Thoracic aorta (tissue), 2 donors: ENCODE measurements around the gene MEOX1. TPM values are rescaled to one million over a fixed set of nuclear protein-coding genes. Genes with fewer than 3 reads are reported as not detected.

Experiments used
- ATAC-seq: fragments of 150-250 bp; one replicate; pipeline ENCODE4 v1.8.0; 2017; ENCODE audit warnings: low read depth; ENCODE audit not compliant: insufficient number of reproducible peaks, low FRiP score
- DNase-seq: peaks from one replicate; pipeline ENCODE4 v3.0.0-alpha.2; 2020; ENCODE audit warnings: low spot score
- H3K27ac ChIP-seq, 2 donors: fragments of 200-600 bp; sonication (generic); 1 replicate in 1 of 2; 2 replicates in 1 of 2; pipeline ENCODE4 v1.5.1; 2016; ENCODE audit warnings: mild to moderate bottlenecking in 2 of 2, moderate library complexity in 2 of 2
- H3K27me3 ChIP-seq: fragments of 200-600 bp; sonication (generic); replicated peaks from 2 replicates; pipeline ENCODE4 v1.6.0; 2016; ENCODE audit warnings: mild to moderate bottlenecking; ENCODE audit not compliant: insufficient read depth
- H3K36me3 ChIP-seq: fragments of 200-600 bp; sonication (generic); one replicate; pipeline ENCODE4 v1.5.1; 2016
- H3K4me1 ChIP-seq, 2 donors: fragments of 200-600 bp; sonication (generic); 1 replicate in 1 of 2; 2 replicates in 1 of 2; pipeline versions ENCODE4 v1.5.1 to v1.6.0; 2016; ENCODE audit warnings: low read depth in 2 of 2, mild to moderate bottlenecking in 1 of 2; ENCODE audit not compliant: control insufficient read depth in 1 of 2
- H3K4me3 ChIP-seq: fragments of 200-600 bp; sonication (generic); 2 replicates; pipeline ENCODE4 v1.5.1; 2016; ENCODE audit warnings: mild to moderate bottlenecking
- H3K9me3 ChIP-seq: fragments of 200-600 bp; sonication (generic); 2 replicates; pipeline ENCODE4 v1.5.1; 2016
- total RNA-seq, 2 donors: library from RNA; depleted of rRNA; stranded (reverse); fragments of >200 nt; gene quantifications; one replicate each; pipeline versions ENCODE4 v1.1.0 to v1.2.3, GENCODE V29; 2016
- TF ChIP-seq, protein P1 (sequence below): fragments of 200-600 bp; sonication (generic); IDR thresholded peaks from one replicate; pipeline ENCODE4 v1.5.1; 2019; ENCODE audit warnings: antibody characterized with exemption

The MEOX1 gene
- total RNA-seq, 2 donors from 2014 or later, result 3.0 to 5.4 TPM

DNA sequence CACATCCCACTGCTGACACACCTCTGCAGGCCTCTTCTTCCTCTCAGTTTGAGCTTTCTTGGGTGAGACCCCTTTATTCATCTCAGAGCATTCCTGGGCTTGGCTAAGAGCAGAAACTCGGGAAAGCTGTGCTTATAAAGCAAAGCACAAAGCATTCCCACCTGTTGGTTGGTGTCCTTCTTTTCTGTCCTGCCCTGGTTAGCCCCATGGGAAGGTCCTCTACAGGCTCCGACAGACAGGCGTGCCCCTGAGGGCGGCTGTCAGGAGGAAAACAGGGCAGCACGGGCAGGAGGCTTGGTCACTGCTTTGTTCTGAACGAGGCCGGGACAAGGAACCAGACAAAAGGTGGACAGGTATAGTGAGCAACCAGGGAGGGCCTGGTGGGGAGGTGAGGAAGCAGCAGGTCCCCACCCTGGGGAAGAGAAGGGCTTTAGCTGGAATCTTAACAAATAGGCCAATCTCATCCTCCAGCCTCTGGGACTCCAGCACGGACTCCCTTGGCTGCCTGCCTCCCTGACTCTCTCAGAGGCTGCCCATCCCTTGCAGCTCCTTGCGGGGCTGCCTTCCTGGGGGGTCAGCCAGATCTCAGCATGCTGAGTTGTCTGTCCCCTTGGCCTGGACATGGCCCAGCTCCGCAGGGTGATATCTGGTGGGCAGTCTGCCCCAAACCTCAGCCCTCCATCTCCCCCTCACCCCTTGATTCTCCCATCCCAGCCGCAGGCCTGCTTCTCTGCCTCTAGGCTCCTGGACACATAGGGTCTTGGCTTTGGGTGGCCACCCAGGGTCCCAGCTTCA is 1.7 kb downstream of the MEOX1 start:
- Histone ChIP-seq H3K27ac (no peak overlapping the region), H3K9me3 (no peaks in the 10 kb centered on the region), H3K27me3 (no peaks in the 10 kb centered on the region), H3K4me1 (peaks cover 9 to 17% of the 10 kb centered on the region in 2 donors), H3K4me3 (no peak overlapping the region), H3K36me3 (no peaks in the 10 kb centered on the region)
- no peak for DNase-seq
- TF ChIP-seq, protein P1, sequence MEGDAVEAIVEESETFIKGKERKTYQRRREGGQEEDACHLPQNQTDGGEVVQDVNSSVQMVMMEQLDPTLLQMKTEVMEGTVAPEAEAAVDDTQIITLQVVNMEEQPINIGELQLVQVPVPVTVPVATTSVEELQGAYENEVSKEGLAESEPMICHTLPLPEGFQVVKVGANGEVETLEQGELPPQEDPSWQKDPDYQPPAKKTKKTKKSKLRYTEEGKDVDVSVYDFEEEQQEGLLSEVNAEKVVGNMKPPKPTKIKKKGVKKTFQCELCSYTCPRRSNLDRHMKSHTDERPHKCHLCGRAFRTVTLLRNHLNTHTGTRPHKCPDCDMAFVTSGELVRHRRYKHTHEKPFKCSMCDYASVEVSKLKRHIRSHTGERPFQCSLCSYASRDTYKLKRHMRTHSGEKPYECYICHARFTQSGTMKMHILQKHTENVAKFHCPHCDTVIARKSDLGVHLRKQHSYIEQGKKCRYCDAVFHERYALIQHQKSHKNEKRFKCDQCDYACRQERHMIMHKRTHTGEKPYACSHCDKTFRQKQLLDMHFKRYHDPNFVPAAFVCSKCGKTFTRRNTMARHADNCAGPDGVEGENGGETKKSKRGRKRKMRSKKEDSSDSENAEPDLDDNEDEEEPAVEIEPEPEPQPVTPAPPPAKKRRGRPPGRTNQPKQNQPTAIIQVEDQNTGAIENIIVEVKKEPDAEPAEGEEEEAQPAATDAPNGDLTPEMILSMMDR, result no peak
- no peak for ATAC-seq

DNA sequence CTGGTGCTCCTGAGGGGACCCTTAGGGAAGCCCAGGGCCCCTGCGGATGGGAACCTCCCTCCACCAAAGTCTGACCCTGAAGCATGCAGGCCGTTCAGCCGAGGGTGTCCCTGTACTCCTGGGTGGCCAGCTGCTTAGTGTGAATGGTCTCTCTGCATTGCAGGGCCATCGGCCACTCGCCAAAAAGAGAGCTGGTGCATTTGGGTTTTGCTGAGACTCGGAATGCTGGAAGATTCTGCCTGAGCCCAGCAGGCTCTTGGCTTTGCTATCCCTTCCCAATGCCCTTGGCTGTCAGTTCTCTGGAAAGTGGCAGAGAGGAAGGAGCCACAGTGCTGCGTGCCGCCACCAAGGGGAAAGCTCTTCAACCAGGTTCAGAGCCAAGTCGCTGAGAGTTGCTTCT is 2.8 kb downstream of the MEOX1 start:
- ATAC-seq (no peak), DNase-seq (no peak)
- no peak overlapping the region for H3K4me3 ChIP-seq
- no peaks in the 10 kb centered on the region for H3K36me3 ChIP-seq
- H3K9me3 ChIP-seq, result no peaks in the 10 kb centered on the region
- H3K27ac ChIP-seq, result no peak overlapping the region
- peaks cover 9 to 17% of the 10 kb centered on the region in 2 donors for H3K4me1 ChIP-seq
- no peaks in the 10 kb centered on the region for H3K27me3 ChIP-seq
- TF ChIP-seq, protein P1, result no peak

DNA sequence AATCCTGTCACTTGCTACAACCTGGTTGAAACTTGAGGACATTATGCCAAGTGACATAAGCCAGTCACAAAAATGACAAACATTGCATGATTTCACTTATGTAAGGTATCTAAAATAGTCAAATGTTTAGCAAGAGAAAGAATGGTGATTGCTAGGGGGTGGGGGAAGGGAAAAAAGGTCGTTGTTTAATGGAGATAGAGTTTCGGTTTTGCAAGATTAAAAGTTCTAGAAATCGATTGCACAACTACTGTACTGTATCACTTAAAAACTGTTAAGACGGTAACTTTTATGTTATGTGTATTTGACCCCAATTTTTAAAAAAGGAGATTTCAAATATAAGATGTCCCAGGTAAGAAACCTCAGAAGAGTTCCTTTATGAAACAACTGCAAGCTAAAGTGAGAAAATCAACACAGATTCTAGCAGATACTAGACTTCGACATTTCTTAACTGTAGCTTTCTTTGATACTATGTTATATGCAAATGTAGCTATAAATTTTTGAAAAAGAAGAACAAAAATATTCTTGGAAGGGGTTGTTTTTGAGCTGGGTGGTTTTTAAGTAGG is 5.9 kb downstream of the MEOX1 start:
- H3K4me1 ChIP-seq, result no peaks in the 10 kb centered on the region
- DNase-seq (no peak), ATAC-seq (no peak)
- no peak overlapping the region for H3K4me3 ChIP-seq
- TF ChIP-seq, protein P1, result no peak
- H3K36me3 ChIP-seq, result no peaks in the 10 kb centered on the region
- no peak overlapping the region for H3K27ac ChIP-seq
- H3K9me3 ChIP-seq, result no peaks in the 10 kb centered on the region
- no peaks in the 10 kb centered on the region for H3K27me3 ChIP-seq

DNA sequence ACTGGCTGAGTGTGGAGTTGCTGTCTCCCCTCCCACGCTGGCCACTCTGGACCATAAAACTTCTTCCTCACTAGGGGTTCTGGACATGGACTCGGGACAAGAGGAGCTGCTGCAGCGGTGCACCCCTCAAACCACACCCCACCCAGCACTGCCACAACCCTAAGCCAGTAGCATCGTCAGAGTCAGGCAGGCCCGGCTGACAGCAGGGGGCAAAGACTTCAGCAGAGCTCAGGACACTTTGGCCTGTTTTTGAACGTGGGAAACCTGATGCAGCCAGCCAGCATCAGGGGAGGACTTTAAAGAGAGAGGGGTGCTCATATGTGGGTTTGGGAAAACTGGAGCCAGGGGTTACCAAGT is 9.6 kb downstream of the MEOX1 start:
- ATAC-seq, result no peak
- no peaks in the 10 kb centered on the region for H3K36me3 ChIP-seq
- no peaks in the 10 kb centered on the region for H3K4me1 ChIP-seq
- H3K9me3 ChIP-seq, result no peaks in the 10 kb centered on the region
- TF ChIP-seq, protein P1, result no peak
- H3K27ac ChIP-seq, result no peak overlapping the region
- H3K4me3 ChIP-seq, result no peak overlapping the region
- DNase-seq, result no peak
- H3K27me3 ChIP-seq, result no peaks in the 10 kb centered on the region

DNA sequence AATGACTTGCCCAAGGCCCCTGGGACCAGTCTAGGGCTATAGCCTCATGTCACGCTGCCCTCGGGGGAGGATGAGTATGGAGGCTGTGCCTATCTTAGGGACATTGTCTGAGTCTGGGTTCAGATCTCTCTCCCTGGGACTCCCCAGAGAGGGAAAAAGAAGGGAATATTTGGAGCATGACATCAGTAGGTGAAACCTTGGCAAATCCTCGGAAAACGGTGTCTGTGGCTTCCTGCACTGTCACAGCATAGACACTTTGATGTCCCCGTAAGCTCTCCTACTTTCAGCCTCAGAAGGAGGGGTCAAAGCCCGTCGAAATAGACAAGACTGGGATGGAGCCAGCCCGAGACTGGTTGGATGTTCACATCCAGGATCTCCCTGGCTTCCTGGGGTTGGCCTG is 11.3 kb downstream of the MEOX1 start:
- peaks cover 0 to 9% of the 10 kb centered on the region in 2 donors for H3K4me1 ChIP-seq
- ATAC-seq (no peak), DNase-seq (no peak)
- no peaks in the 10 kb centered on the region for H3K27me3 ChIP-seq
- TF ChIP-seq, protein P1, result no peak
- H3K27ac ChIP-seq, result no peak overlapping the region
- H3K9me3 ChIP-seq, result no peaks in the 10 kb centered on the region
- H3K4me3 ChIP-seq, result no peak overlapping the region
- H3K36me3 ChIP-seq, result no peaks in the 10 kb centered on the region
